Suprapubic skin (tissue), 3 donors: ENCODE data around the gene NTM.

ENCODE experiments used
- POLR2A ChIP-seq, 2 donors: fragments of 450-650 bp; IDR thresholded peaks; one replicate each; pipeline ENCODE4 v1.6.1; 2017; ENCODE audit warnings: antibody characterized with exemption in 2 of 2, mild to moderate bottlenecking in 2 of 2, moderate library complexity in 2 of 2
- TF ChIP-seq, protein P1 (sequence below), 2 donors: fragments of 200-600 bp in 1 of 2; fragments of 450-650 bp in 1 of 2; sonication (generic) in 1 of 2; IDR thresholded peaks; one replicate each; pipeline ENCODE4 v1.5.1; 2016 to 2019; ENCODE audit warnings: antibody characterized with exemption in 2 of 2, mild to moderate bottlenecking in 1 of 2, moderate library complexity in 1 of 2

DNA sequence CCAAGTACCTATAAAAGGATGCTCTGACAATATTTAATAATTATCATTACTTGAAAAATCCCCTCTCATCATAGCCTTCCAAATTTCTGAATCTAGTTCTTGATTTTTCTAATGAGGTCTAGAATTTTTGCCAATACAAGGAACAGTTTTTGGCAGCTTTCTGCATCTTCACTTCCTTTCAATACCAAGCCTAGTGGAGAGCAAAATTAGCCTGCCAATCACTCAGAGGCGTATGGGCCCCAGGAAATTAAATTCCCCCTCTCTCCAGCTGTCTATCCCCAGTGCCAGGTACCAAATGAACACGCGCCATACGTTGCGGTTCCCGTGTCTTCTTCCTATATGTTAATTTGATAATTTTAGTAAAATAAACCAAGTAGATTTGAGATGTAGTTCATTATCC, 293.9 kb downstream of the NTM start:
- TF ChIP-seq, protein P1, sequence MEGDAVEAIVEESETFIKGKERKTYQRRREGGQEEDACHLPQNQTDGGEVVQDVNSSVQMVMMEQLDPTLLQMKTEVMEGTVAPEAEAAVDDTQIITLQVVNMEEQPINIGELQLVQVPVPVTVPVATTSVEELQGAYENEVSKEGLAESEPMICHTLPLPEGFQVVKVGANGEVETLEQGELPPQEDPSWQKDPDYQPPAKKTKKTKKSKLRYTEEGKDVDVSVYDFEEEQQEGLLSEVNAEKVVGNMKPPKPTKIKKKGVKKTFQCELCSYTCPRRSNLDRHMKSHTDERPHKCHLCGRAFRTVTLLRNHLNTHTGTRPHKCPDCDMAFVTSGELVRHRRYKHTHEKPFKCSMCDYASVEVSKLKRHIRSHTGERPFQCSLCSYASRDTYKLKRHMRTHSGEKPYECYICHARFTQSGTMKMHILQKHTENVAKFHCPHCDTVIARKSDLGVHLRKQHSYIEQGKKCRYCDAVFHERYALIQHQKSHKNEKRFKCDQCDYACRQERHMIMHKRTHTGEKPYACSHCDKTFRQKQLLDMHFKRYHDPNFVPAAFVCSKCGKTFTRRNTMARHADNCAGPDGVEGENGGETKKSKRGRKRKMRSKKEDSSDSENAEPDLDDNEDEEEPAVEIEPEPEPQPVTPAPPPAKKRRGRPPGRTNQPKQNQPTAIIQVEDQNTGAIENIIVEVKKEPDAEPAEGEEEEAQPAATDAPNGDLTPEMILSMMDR (IDR thresholded peaks at IDR 0.05), result no peak
- no peak for TF ChIP-seq POLR2A (IDR thresholded peaks at IDR 0.05)
